Kidney glomerular epithelial cell (primary cell): Measurements from ENCODE around the gene CNIH2.
"Not testable (repeated sequence)": the region's sequence is repeated elsewhere in the genome, so short reads cannot be mapped to it uniquely, and the experiment has no call there.

Experiments used
- DNase-seq: peaks from one replicate; lab custom pipeline; 2025; lab: John Stamatoyannopoulos, UW

The CNIH2 gene

DNA sequence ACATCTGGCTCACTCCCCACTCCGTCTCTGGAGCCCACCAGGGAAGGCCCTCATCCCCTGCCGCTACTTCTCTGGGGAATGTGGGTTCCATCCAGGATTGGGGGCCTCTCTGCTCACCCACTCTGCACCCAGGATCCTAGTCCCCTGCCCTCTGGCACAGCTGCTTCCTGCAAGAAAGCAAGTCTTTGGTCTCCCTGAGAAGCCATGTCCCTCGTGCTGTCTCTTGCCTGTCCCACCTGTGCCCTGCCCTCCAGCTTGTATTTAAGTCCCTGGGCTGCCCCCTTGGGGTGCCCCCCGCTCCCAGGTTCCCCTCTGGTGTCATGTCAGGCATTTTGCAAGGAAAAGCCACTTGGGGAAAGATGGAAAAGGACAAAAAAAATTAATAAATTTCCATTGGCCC is 911 bp upstream of the CNIH2 start:
- not testable (repeated sequence) for DNase-seq

DNA sequence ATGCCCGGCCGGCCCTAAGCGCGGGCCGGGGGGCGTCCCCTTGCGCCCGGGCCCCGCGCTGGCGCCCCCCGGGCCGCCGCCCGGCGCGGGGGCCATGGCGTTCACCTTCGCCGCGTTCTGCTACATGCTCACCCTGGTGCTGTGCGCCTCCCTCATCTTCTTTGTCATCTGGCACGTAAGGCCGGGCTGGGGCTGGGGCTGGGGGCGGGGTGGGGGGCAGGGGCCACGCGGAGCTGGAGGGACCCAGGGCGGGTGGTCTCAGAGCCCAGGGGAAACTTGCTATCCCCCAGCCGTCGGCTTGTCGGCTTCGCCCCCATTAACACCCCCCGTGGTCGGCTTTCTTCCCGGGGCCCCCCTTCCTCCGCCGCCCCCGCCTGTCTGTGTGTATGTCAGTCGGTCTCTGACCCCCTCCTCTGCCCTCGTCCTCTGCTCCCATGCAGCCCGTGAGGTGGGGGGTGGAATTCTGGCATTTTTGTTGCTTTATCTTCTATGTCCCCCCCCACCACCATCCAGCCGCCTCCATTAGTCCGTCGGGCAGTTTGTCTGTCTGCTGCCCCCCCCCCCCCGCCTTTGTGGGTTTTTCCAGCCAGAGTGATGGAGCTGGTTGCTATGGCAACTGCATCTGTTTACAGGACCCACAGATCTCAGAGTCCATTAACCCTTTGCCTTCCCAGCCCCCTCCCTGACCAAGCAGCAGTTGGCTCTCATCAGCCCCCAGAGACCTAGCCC is 552 bp downstream of the CNIH2 start:
- DNase-seq = no peak

DNA sequence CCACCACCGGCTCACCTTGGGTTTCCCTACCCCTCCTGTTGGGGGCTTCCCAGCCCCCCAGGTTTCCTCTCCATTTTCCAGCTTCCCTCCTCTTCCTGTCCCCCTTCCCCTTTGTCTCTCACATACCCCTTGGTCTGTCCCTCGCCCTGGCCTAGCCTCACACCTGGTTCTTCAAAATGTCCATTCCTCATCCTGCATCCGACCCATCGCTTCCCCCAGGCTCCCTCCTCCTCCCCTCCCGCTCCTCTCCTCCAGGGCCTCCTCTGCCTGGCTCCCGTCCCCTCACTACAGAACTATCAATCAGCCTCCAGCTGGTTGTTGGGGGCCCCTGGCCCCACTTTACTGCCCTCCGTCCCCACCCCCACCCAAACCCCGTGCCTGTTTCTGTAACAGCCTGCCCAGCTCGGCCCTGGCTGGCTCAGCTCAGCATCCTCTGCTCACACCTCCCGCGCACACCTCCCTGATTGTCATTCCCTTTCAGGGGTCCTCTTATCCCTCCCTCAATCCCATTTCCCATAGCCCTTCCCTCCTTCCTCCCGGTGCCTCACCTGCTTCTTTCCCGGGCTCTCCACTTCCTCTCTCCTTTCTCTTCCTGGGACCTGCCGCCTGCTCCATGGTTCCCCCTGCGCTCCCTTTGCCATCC is 1.2 kb downstream of the CNIH2 start:
- no peak for DNase-seq

DNA sequence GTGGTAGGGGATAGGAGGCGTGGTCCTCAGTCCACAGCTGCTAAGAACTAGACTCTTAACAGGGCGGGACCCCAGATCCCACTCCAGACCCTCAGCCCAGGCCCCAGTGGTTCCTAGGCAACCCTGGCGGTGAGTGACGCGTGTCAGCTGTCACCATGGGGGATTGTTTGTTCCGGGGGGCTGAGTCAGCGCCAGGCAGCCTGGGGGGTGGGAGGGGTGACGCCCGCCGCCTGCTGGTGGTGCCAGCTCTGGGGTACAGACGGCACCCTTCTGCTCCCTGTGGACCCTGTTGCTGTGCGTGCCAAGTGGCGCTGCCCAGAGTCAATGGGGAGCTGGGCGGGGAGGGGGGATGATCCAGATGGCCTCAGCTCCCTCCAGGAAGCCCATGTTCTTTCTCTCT is 2.5 kb downstream of the CNIH2 start:
- DNase-seq = no peak

DNA sequence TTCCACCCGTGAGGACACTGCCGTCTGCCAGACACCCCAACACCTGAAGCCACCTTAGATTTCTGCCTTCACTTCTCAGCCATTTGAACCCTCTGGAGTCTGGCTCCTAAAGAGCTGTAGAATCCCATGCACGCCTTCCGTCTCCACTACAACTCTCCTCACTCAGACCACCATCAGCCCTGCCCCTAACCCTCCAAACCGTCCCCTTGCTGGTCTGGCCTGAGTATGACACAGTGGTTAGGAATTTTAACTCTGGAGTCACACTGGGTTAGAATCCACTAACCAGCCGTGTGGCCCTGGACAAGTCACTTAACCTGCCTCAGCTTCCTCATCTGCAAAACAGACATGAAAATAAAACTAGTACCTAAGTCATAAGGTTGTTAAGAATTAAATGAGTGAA is 3.0 kb downstream of the CNIH2 start:
- no peak for DNase-seq

DNA sequence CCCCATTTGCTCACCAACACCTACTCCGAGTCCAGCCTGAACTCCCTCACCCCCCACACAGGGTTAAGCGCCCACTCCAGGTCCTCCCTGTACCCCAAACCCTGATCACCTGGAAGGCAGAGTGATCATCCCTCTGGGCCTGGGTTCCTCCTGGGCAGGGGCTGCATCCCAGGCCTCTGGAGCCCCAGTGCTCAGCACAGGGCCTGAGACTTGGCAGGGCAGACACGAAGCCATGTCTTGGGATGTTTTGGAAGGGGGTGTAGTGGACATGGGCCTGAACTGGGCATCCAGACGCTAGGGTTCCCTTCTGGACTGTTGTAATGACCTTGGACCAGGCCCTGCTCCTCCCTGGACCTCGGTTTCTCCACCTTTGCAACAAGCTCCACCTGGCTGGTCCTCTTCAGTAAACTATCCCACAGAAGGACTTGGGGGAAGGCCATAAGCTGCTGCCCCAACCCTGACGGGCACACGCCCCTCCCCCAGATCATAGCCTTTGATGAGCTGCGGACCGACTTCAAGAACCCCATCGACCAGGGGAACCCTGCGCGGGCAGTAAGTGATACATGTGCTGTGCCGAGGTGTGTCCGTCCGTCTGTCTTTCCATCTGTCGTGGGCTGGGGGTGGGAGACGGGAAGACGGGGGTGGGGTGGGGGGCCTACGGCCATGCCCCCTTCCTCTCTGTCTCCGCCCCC is 3.9 kb downstream of the CNIH2 start:
- no peak for DNase-seq

DNA sequence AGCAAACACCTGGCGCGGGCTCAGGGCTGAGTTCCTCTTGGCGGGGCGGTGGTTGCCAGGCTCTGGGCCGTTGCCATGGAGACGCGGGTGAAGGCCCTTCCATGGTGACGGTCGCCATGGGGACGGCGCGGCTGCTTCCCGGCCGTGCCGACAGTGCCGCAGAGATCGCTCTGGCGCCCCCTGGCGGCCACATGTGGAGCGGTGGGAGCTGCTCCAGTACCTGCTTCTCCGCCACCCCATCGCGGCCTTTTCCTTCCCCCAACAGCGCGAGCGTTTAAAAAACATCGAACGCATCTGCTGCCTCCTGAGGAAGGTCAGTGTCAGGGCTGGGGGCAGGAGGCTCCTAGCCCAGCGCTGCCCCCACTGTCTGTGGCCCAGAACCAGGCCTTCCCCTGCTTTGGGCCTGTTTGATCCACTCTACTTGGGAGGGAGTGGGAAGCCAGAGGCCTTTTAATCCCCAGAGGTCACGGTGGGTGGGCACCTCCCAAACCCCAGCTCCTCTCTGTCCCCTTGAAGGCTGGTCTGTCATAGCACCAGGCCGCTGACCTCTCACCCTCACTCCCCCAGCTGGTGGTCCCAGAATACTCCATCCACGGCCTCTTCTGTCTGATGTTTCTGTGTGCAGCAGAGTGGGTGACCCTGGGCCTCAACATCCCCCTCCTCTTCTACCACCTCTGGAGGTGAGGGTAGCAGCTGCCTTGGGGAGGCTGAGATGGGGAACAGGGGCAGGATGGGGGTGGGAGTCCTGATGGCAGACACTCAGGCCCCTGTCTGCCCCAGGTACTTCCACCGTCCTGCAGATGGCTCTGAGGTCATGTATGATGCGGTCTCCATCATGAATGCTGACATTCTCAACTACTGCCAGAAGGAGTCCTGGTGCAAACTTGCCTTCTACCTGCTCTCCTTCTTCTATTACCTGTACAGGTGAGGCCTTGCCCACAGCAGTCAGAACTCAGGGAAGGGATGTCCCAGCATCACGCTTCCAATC is 4.8 kb downstream of the CNIH2 start:
- DNase-seq = peak; percentile 93

DNA sequence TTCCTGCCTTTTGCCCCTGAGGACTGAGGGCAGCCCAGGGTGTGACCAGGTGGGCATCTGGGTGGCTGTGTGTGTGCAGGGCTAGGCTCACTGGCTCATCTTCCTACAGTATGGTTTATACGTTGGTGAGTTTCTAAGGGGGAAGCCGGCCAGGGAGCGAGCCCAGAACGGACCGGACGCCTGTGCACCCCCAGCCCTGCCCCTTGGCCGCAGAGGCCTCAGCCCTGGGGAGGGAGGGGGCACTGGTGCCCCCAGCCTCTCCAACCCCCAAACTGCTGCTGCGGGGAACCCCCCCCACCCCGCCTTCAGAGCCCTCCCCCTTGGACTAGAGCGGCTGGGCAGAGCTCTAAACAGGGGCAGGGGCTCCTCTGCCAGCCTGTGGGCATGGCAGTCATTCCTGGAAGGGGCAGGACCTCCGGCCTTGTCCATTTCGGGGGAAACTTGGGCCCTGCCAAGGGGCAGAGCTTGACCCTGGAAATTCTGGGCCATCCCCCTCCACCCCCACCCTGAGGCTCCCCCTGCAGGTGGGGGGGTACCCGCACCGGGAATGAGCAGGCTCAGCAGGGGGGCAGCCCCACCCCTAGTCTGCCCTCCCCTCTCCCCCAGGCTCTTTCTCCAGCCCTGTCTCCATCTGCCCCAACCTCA is 5.6 kb downstream of the CNIH2 start:
- DNase-seq = no peak

DNA sequence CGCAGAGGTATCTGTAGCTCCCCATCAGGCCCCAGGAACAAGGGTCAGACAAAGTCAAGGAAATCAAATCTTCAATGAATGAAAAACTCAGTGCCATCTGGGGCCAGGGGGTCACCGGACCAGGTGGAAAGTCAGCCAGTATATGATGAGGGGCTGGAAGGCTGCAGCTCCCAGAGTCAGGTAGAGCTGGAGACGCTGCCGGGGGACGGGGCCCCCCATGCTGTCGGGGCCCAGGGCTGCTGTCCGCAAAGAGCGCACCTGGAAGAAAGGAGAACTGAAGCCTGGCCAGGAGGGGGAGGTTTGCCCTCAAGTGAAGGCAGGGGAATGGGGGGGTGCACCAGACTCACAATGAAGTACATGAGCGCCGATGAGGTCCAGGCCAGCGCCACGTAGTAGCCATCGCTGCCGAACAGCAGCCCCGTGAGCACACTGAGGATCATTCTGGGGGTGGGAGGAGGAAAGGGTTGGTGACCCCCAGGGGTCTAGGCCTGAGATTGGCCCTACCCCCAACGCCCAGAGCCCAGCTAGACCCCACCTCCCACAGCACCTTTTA is 6.6 kb downstream of the CNIH2 start:
- DNase-seq = no peak

DNA sequence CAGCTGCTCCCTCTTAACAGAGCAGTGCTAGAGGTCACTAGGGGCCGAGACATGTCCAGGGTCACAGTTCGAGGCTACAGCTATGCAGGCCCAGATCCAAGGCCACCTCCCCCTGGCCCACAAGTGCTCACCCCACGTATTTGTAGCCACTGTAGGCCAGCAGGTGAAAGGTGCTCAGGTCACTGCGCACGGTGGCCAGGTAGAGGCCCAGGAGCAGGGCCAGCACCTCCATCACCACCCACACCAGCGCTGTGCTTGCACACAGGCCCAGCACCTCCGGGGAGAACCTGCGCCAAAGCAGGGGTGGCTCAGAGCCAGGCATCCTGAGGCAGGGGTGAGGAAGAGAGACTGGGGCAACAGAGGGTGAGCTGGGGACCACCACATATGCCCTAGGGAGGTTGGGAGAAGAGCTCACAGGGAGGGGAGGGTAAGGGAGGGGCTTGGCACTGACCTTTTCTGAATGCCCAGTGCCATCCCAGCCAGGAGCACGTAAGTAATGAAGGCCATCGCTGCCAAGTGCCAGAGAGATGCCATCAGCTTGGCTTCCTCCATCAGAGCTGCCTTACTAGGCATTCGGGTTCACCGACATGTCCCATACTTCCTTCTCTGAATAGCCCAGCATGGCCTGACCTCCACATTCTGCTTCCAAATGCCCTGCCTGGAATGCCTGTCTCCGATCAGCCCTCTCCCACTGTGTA is 7.4 kb downstream of the CNIH2 start:
- DNase-seq = no peak

DNA sequence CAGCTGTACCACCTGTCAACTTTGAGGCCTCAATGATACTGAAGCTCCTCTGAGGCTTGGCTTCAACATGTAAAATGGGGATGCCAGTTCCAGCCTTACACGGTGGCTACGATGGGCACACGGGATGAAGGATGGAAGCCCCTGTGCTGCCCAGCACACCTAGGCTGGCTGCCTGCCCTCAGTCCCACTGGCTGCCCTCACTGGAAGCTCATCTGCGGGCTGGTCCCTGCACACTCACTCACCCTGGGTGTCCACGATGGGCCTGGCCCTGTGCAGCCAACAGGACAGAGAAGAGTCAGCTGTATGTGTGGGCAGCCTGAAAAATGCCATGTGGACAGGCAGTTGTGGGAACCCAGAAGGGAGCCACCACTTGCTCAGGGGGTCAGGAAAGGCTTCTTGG is 8.7 kb downstream of the CNIH2 start:
- no peak for DNase-seq

DNA sequence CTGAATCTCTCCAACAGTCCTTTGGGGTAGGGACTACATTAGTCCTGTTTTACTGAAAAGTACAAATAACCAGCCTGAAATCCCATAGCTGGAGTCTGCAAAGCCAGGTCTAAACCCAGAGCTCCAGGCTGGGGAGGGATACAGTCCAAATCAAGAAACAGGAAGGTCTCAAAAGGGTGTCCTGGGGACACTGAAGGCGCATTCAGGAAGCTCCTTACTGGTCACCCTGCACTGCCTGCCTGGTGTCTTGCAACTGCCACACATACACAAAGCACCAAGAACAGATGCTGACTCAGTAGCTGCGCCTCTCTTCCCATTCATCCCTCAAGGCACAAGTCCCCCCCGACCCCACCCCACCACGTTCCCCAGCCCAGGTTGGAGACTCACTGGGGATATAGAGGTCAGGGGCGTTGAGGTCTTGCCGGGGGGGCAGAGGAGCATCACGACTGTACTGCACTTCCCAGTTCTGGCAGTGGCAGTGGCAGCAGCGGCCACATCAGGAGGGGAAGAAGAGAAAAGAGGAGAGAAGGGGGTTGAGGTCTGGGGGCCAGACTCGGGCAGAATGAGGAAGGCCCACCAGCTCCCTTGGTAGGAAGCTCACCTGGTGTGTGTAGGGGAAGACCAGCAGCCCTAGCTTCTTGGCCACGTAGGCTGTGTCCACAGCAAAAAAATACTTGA is 9.4 kb downstream of the CNIH2 start:
- no peak for DNase-seq

DNA sequence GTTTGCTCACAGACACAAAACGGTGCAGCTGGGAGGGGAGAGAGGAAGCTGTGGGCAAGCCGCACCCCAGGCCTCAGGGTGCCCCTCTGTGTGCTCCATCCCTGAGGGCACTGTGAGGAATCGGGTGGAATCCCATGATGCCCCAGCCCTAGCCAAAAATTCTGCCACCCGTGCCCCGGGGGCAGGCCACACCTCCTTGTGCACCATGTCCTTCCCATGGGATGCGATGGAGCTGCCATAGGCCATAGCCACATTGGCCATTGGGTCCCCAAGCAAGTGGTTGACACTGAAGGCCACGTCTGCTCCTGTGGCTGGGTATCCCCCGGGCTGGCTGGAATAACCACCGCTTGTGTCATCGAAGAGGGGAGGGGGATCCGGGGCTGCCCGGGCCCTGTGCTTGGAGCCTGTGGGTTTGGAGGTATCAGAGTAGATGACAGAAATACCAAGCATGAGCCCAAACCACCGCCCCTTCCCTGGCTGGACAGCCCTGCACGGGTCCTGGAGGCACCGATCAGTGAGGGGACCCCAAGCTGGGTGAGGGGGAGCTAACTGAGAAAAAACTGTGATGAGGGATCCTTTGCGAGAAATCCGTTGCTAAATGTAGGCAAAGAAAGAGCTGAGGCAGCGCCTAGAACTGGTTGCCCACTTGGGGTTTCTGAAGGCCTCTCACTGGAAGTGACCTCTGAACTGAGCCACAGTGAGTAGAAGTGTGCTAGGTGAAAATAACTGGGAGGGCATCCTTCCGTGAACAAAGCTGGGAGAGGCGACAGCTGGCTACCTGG is 10.1 kb downstream of the CNIH2 start:
- peak; percentile 22 for DNase-seq

DNA sequence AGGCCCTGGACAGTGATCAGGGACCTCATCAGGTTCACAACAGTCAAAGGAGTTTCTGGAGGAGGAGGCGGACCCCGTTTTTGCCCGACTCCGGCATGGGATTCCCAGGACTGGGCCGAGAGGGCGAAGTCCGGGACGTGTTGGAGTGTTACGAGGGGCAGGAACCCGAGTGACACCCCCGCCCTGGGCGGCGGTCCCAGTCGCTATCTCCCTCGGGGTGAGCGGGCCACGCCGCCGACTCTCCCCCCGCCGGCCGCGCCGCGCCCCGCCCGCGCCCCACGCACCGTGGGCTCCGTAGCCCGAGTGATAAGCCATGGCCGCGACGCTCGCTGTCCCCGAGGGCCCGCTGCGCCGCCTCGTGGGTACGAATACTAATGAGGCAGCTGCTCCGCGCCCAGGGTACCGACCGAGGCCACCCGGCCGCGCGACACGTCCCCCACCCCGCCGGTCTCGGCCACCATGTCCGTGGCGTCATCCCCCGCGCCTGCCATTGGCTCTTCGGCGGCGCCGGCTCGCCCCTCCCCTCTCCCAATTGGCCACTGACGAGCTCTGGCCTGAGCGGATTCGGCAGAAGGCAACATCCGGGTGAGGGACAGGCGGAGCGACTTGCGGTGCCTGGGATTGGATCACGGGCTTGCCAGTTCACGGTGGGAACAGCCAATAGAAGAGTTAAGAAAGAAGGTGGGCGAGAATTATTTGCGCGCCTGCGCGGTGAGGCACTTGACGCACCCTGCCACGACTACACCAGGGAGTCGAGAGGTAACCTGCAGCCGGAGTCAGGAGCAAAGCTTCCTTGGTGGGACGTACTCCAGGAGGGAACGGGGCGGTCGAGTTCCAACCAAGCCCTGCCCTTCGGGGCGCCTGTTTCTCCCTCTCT is 10.9 kb downstream of the CNIH2 start, which contains the start of gene YIF1A:
TSS of gene YIF1A (minus strand) at position 473 of the 877 bp plus-strand sequence. CDS start at position 315, 158 bp downstream.
- DNase-seq = peak; percentile 97

DNA sequence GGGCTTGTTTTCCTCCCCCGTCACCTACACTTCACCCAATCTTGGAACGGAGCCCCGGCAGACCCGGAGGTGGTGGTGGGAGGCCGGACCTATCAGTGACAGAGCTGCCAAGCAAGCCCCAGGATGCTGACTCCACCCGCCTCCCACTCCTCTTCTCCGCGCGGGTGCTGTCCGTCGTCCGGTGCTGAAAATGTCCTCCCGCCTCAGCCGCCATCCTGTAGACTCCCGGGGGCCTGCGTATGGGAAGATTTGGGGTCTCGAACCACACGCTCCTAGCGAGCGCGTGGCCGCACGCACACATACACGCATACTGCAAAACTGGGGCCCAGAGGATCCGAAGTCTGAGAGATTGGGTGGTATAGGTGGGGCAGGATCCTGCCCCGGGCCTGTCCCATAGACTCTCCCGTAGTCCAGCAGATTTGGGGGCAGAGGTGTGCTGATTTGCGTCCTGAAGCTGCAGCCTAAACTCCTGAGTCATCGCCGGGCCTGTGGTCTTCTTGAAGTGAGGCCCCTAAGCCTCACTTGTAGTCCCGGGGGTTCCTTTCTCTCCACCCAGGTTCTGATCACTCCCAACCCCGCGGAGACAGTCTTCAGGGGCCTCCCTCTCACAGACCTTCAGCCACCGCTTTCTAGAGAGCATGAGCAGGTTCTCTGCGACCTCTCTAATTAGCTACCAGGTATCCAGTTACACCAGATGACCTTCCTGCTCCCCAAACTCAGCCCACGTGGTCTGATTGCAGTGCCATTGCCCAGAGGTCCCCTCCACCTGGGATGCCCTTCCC is 11.8 kb downstream of the CNIH2 start:
- DNase-seq = peak; percentile 92

DNA sequence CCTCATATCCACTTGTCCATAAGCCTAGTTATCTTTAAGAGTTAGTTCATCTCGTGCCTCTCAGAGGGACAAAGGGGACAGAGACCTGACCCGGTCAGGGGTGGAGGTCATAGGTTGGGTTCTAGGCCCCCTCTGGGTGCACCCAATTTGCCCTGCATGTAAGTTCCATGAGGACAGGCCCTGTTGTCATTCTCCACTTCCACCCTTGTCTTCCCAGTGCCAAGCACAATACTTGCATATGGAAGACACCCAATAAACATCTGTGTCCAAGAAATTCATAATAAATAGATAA is 12.3 kb downstream of the CNIH2 start:
- DNase-seq = no peak

DNA sequence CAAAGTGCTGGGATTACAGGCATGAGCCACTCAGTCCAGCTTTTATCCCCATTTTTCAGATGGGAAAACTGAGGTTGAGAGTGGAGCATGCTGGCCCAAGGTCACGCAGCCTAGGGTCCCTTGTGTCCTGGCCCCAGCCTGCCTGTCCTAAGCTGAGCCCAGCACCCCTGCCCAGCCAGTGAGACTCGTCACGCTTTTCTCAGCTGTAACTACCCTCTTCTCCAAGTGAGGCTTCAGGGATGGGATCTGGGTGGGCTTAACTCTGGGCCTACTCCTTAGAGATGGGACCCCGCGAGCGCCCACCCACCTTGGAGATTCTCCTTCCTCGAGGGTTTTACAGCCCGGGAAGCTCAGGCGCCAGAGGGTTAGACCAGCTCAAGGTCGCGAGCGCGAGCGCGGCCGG is 13.3 kb downstream of the CNIH2 start:
- no peak for DNase-seq
